ENCODE data around the gene PPARG.
"Not testable (repeated sequence)": the region's sequence is repeated elsewhere in the genome, so short reads cannot be mapped to it uniquely, and the experiment has no call there.

PPARG gene

GRCh38 chr3:12437861-12438260 is 149.0 kb downstream of the PPARG start:
- in situ Hi-C loops (cut with MboI; ENCODE audit: low sequenced_read_pairs): no loop called here

- in situ Hi-C loops (cut with MboI; ENCODE audit: low sequenced_read_pairs): no loop called here
These were observed 149.4 kb downstream of the PPARG start for GRCh38 chr3:12438318-12438717.

GRCh38 chr3:12439161-12439940 is 150.5 kb downstream of the PPARG start:
- in situ Hi-C loops (cut with MboI; ENCODE audit: low sequenced_read_pairs): no loop called here

- in situ Hi-C loops (cut with MboI; ENCODE audit: low sequenced_read_pairs): no loop called here
These were observed 152.3 kb downstream of the PPARG start for GRCh38 chr3:12440927-12441714.

- in situ Hi-C loops (cut with MboI; ENCODE audit: low sequenced_read_pairs): no loop called here
These were observed 154.0 kb downstream of the PPARG start for GRCh38 chr3:12442654-12443501.

GRCh38 chr3:12443781-12444522 is 155.1 kb downstream of the PPARG start:
- in situ Hi-C loops (cut with MboI; ENCODE audit: low sequenced_read_pairs): no loop called here

- in situ Hi-C loops (cut with MboI; ENCODE audit: low sequenced_read_pairs): no loop called here
These were observed 156.0 kb downstream of the PPARG start for GRCh38 chr3:12444582-12445471.

GRCh38 chr3:12445523-12446240 is 156.8 kb downstream of the PPARG start:
- in situ Hi-C loops (cut with MboI; ENCODE audit: low sequenced_read_pairs): no loop called here

GRCh38 chr3:12446298-12446697 is 157.4 kb downstream of the PPARG start:
- in situ Hi-C loops (cut with MboI; ENCODE audit: low sequenced_read_pairs): no loop called here

- in situ Hi-C loops (cut with MboI; ENCODE audit: low sequenced_read_pairs): no loop called here
These were observed 158.2 kb downstream of the PPARG start for GRCh38 chr3:12447075-12447474.

- in situ Hi-C loops (cut with MboI; ENCODE audit: low sequenced_read_pairs): not testable (repeated sequence)
These were observed 159.7 kb downstream of the PPARG start for GRCh38 chr3:12448404-12449202.

GRCh38 chr3:12449889-12450682 is 161.2 kb downstream of the PPARG start:
- in situ Hi-C loops (cut with MboI; ENCODE audit: low sequenced_read_pairs): no loop called here

- in situ Hi-C loops (cut with MboI; ENCODE audit: low sequenced_read_pairs): no loop called here
These were observed 162.6 kb downstream of the PPARG start for GRCh38 chr3:12451481-12451880.

GRCh38 chr3:12451960-12452359 is 163.1 kb downstream of the PPARG start:
- in situ Hi-C loops (cut with MboI; ENCODE audit: low sequenced_read_pairs): no loop called here

- in situ Hi-C loops (cut with MboI; ENCODE audit: low sequenced_read_pairs): no loop called here
These were observed 163.8 kb downstream of the PPARG start for GRCh38 chr3:12452361-12453330.

Measured in HL-60/S4 (cell line).